GM18508 (cell line): ENCODE results near the gene SRRM4.

Experiments
- ATAC-seq: cut with Tn5 transposase; IDR thresholded peaks from one replicate; pipeline ENCODE4 v1.9.1; 2021; ENCODE audit warnings: moderate number of reproducible peaks; ENCODE audit not compliant: insufficient read depth, unreplicated experiment

Gene SRRM4

DNA sequence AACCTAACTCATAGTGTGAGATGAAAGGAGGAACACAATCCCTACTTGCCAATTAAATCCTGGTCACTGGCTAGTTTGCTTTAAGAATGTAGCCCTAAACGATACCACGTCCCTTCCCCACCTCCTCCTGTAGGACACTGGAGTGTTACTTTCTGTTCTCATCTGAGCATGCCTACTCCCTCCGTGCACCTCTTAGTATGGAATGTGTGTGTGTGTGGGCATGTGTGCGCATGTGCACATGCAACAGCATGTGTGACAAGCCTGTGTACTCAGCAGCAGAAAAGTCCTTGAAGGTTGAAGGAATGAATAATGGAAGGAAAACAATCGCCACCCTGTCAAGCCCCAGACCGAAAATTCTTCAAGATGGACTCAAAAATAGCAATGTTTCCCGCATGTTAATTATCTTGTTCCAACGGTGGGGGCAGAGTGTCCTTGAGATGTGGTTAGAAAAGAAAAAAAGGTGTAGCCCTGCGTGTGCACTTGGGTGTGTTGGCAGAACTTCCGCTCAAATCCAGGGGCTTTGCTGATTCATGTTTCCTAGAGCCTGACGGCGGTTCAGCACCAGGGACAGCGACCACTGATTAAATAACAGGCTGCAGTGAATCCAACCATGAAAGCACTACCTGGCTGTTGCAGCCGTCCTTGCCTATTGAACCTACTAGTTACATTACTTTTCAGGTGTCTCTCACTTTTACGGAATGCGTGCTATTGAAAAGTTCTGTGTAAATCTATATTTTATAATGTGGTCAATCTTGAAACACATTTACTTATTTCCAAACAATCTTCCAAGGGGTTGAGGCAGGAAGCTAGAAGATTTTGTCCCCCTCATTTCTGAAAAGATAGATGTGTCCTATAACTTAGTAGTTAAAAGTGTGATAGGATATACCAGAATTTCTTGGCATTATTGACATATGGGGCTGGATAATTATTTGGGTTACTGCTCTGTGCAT, 79.8 kb downstream of the SRRM4 start:
- ATAC-seq = no peak

DNA sequence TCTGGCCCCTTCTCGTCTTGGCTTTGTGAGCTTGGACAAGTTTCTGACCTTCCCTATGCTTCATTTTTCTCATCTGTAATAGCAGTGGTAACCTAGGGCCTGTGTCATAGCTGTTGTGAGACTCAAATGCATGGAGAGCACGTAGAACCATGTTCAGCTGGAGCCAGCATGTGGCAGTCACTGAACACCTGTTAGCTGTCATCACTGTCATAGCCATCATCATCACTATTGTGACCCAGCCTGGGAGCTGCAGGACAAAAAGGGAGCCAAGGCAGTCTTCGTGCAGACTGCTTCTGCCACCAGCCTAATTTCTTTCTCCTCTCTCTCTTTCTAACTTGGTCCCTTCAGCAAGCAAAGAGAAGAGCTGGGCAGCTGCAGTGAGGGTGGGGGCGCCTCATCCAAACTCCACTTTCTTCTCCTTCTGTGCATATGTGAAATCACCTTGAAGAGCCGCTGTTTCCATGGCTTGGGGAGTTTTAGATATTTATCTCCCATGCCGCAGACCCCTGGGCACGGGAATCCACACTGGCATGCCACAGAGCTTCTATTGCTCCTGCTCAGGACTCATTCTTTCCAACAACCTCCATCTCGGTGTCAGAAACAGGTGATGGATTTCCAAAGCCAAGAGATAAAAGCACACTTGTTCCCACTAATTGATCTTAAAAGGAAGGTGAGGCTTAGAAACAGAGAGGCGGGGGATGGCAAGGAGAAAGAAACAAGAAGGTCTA, 87.0 kb downstream of the SRRM4 start:
- no peak for ATAC-seq

DNA sequence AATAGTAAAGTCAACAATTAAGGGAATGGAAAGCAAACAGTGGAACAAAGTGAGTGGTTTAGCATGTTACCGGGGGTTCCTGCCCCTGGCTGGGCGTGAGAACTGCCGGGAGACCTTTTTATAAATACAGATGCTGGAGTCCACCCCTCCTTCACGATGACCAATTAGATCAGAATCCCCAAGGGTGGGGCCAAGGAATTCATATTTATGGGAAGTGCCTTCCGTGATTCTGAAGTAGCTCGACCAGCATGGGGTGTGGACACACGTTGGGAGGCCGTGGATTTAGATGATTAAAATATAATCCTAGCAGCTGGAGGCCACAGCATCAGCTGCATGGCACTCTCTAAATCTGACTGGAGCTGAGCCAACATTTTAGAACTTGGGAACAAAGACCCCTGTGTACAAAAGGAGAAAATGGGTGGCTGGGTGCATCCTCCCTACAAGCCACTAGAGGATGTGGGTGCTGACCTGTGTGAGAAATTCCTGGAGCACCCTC, 87.9 kb downstream of the SRRM4 start:
- ATAC-seq = no peak

DNA sequence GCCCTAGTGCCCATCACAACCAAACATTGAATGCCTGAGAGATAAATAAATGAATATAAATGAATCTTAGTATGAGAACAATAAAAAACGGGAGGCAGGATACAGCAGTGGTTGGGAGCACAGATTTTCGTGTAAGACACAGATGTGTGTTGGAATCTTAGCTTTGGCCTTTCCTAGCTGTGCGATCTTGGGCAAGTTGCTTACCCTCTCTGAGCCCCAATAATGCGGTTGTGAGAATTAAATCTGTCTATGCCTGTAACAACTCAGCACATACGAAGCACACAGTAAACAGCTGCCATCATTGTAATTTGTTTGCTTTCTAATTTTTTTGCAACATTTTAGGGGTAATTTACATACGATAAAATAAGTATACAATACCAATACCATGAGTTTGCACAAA, 89.8 kb downstream of the SRRM4 start:
- ATAC-seq = no peak

DNA sequence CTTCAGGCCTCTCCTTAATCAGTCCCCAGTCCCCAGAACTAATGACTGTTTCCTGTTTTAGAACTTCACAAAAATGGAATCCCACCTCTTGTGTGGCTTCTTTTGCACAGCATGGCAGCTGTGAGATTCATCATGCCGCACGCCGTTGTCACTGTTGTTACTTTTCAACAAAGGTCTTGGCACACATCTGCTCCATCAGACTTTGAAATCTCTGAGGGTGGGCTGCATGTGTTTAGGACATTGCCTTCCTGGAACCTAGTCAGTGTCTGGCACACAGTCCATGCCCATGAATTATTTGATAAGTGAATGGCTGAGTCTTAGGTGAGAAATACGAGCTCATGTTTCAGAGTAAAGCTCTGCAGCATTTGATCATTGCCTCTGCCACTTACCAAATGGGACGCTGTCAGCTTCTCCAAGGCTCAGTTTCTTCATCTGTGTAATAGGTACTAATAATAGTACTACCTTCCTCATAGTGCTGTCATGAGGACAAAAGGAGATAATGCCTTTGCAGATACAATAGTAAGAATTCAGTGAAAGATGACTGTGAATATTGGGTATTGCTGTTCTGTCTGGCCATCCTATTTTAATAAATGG, 90.4 kb downstream of the SRRM4 start:
- no peak for ATAC-seq

DNA sequence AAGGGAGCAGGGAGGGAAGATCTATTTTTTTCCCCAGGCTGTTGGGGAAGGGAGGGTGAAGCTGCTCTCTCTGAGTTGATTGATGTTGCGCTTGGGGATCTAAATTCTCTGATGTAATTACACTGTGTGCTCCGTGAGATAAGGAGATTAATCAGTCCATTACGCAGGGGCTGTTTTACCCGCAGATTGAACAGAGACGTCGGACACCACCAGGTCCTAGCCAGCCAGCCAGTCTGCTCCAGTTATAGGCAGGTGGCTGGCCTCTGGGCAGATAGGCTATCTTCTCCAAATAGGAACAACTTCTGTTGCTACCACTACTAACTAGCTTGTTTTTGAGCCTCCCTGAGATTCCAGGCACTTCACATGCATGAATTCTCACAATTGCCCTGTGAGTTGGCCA, 91.1 kb downstream of the SRRM4 start:
- ATAC-seq = no peak

DNA sequence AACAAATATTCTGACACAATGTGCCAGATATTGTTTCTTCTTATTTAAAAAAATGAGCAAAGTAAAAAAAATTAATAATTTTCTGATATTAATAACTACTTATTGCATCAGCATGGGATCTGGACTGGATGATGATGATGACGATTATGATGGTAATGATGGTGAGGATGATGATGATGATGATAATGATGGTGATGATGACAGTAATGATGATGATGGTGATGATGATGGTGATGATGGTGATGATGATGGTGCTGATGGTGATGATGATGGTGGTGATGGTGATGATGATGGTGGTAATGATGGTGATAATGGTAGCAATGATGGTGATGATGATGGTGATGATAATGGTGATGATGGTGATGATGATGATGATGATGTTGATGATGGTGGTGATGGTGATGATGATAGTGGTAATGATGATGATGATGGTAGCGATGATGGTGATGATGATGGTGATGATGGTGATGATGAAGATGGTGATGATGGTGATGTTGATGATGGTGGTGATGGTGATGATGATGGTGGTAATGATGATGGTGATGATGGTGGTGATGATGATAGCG, 94.0 kb downstream of the SRRM4 start:
- ATAC-seq = no peak

DNA sequence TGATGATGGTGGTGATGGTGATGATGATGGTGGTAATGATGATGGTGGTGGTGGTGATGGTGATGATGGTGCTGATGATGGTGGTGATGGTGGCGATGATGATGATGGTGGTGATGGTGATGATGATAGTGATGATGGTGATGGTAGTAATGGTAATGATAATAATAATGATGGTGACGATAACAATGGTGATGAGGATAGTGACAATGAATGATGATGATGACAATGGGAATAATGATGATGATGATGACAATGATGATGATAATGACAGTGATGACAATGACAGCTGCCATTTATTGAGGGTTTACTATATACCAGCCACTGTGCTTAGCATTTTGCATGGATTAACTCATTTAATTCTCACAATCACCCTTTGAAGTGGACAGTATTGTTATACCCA, 94.6 kb downstream of the SRRM4 start:
- no peak for ATAC-seq

DNA sequence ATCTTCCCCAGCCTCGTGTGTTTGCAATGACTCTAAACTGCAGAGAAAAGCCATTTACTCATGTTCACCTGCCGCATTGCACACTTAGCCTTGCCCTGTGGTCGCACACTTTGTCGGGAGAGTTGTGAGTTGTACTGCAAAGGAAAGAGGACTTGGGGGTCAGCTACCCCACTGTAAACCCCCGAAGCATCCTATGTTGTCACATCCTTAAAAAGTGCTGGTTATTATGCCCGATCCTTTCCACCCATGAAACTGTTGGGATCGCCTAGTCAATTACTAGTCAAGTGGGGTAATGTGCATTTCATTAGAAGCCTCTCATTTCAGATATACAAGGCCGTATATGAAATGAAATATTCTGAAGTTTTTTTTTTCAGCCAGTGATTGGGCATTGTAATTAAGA, 98.2 kb downstream of the SRRM4 start:
- ATAC-seq = no peak

DNA sequence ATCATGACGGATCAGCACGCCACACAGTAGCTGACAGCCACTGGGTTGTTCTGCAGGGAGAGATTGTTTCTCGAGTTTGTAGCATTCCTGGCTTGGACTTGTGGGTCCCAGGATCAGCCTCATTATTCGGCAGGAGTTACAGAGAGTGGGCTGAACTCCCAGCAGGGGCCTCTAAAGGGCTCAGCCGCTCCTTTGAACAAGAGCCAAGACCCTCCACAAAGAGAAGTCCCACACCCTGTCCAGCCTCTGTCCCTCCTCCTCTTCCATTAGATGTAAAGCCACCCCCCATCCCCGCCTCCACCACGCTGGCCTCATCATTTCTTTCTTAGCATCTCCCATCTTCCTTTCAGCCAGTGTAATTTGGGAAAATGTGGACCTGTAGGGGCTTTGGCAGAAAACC, 100.7 kb downstream of the SRRM4 start:
- no peak for ATAC-seq

DNA sequence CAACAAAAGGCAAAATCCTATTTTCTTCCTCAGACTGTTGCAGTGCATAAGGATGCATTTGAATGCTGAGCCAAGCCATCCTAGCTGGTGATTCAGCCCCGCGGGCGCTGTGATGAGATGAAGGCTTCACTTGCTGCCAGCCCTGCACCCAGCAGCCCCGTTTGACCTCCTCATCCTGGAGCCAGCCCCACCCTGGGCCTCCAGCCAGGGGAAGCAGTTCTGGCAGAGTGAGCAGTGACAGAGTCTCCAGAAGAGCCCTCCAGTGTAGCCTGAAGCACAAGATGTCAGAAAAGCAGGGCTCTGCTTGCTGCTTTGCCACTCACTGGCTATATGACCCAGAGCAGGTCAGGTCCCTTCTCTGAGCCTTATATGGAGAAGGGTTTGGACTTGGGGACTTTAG, 101.2 kb downstream of the SRRM4 start:
- no peak for ATAC-seq

DNA sequence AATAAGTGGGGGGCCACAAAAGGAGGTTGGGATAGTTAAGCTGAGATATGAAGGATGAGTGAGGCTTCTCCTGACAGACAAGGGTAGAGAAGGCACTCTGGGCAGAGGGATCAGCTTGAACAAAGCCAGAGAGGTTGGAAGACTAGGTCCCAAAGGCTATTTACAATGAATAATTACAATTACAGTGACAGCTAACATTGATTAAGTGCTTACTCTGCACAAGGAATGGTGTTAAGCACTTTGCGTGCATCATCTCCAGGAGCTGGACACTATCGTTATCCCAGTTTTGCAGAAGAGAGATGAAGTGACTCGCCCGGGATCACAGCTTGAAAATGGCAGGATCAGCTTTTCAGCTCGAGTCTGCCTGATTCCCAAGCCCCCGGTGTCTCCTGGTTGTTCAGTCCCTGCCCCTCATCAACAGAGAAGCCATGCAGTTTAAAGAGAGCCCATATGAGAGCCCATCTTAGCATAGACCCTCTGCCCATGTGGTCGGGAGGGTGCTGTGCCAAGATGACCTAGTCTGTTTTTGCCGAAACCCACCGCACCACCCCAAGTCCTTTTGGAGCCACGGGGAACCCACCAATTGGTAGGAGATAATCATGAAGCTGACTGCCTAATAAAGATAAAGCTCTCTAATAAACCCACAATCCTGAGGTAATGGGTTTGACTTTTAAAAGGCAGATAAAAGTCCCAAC, 107.5 kb downstream of the SRRM4 start:
- no peak for ATAC-seq

DNA sequence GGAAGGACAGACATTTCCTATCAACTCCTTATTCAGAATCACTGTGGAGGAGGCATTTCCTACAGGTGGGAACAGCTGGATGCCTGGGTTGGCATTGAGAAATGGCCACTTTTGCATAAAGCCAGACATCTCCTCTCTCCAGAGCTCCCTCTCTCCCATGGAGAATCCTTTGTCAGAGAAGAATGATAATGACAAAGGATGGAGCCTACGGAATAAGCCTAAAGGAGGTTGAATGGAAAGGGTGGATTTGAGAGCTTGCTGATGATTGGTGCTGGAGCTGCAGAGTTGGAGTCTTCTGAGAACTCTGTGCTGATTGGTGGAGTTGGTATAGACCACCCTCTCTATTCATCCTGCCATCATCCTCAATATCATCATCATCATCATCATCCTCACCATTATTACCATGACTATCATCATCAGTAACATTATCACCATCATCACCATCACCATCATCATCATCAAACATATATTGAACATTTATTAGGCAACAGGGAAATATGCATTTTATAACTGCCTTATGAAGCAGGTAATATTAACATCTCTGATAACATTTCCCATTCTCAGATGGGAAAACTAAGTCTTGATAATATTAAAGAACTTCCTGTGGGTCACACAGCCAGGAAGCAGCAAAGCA, 108.2 kb downstream of the SRRM4 start:
- ATAC-seq = no peak

DNA sequence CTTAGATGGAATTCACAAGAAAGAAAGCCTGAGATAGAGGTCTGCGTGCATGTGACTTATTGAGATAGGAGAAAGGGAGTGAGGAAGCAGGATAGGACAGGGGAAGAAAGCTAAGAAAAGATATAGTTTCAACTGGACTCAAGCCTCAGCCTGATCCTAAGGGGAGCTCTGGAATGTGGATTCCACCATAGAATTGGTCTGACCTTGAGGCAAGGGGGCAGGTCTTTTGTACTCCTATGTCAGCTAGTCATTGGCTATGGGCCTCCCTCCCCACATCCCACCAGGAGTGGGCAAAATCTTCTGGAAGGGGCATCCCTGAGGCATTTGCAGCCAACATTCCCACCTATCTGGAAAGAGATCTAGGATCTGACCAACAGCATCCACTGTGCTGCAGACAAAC, 108.9 kb downstream of the SRRM4 start:
- no peak for ATAC-seq

DNA sequence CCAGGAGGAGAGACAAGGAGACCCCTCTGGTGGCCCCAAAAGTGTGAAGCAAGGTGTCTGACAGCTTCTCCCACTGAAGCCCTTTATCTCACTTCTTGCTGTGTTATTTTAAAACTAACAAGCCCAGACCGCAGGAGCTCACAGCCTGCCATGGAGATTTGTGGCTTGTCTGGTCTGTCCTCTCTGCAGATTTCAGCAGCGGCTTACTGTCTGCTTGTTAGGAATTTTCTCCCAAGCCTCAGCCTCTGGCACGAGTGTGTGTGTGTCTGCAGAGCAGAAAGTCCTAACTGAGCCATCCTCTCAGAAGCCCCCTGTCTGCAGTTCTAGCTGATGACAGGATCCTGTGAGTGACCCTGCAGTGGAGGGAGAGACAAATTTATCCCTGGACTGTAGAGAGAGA, 109.5 kb downstream of the SRRM4 start:
- no peak for ATAC-seq

DNA sequence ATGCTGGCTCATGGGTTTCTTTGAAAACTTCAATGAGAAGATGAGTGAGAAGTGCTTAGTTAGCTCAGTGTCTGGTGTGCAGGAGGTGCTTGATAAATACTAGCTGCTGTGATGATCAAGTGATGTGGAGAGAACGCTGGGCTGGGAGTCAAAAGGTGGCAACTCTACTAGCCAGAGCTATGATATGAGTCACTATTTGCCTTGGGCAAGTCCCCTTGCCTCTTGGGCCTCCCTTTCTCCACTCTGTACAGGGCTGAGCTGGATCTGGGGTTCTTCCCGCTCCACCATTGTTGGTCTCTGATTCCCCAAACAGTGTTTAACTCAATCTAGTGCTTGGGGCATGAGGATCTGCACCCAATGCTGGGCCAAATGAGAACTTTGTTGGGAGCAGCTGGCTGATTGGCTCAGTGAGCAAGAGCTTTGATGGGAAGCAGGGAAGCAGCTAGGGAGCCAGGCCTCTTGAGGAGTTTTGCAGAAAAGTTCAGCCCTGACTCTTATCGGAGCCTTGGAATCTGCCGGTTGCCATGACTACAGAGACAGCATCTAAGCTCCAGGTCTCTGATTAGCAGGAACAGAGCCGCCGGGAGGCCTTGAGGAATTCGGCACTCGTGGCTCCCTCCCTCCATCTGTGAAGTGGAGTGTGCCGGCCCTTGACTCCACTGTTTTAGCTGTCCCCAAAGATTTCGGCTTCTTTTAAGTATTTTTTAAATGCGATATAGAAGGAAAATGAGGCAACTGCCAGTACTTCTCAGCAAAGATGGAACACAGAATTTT, 115.3 kb downstream of the SRRM4 start:
- ATAC-seq = no peak

DNA sequence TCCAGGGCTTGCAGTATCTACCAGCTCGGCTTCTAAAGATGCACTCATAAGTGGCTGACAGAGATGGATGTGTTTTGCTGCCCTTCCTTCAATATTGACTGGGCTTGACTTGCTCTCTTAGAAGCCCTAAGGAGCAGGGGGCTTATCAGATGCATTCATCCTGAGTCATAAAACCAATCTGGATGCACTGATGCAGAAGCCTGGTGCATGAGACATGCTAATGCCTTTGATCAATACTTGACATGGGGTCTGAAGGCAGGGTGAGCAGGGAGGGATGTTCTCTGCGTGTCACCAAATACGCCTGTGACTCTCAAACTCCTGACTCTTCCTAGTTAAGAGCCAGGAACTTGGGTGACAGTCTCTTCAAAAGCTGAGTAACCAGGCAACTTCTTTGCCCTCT, 119.6 kb downstream of the SRRM4 start:
- no peak for ATAC-seq

DNA sequence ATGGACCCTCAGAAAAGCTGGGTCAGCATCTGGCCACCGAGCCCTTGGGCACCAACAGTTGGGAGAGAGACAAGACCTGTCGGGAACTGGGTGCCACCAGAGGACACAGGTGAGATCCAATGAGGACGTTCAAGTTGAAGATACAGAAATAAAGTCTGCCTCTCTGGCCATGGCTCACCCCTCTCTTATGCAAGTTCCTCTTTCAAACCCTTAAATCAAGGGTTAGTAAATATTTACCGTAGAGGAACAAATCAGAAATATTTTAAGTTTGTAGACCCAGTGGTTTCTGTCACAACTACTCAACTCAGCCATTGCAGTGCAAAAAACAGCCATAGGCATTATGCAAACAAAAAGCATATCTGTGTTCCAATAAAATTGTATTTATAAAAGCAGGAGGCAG, 120.9 kb downstream of the SRRM4 start:
- no peak for ATAC-seq

DNA sequence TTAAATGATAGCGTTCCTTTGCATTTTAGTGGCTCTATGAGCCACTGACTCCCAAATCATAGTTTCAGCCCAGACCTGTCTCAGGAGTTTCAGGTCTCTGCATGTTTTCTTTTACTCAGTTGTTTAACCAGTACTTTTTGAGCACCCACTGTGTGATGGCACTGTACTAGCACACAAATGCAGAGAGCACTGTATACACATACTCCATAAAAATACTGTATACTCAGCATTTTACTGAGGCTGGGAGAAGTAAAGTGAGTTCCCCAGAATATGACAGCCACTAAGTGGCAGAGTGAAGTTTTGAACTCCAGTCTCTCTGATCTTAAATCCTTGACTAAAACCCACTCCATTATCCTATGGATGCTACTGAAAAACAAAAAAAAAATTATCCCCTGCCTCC, 121.4 kb downstream of the SRRM4 start:
- no peak for ATAC-seq
